Keratinocyte (primary cell): ENCODE measurements around the gene ATP5F1C. TPM values are rescaled to one million over a fixed set of nuclear protein-coding genes. Genes with fewer than 3 reads are reported as not detected.

Experiments used
- DNase-seq: peaks from one replicate; pipeline ENCODE4 v3.0.0-alpha.2; 2011; ENCODE audit warnings: low read depth, missing footprints, low spot score
- FAIRE-seq: peaks from 2 replicates; lab custom pipeline; 2011; peaks lifted over from hg19 to GRCh38; lab: Jason Lieb, UNC
- H2AFZ ChIP-seq: 2 replicates; pipeline ENCODE4 v1.6.0; 2012; ENCODE audit warnings: low read length, control low read depth, inconsistent platforms; ENCODE audit not compliant: control insufficient read depth
- H3K27ac ChIP-seq: 2 replicates; pipeline ENCODE4 v1.5.1; 2011; ENCODE audit warnings: low read length; ENCODE audit not compliant: control insufficient read depth, insufficient read depth
- H3K27me3 ChIP-seq: 3 replicates; pipeline ENCODE4 v1.6.0; 2011; ENCODE audit warnings: low read length; ENCODE audit not compliant: control insufficient read depth, insufficient read depth; ENCODE audit errors: extremely low read depth
- H3K36me3 ChIP-seq, 2 experiments: 2 replicates in 1 of 2; 3 replicates in 1 of 2; pipeline ENCODE4 v1.5.1; 2011; ENCODE audit warnings: low read length in 2 of 2, mild to moderate bottlenecking in 1 of 2; ENCODE audit not compliant: control insufficient read depth in 2 of 2, insufficient read depth in 2 of 2; ENCODE audit errors: extremely low read depth in 1 of 2
- H3K4me1 ChIP-seq: 3 replicates; pipeline ENCODE4 v1.5.1; 2011; ENCODE audit warnings: low read length; ENCODE audit not compliant: control insufficient read depth, insufficient read depth; ENCODE audit errors: extremely low read depth
- H3K4me2 ChIP-seq: 3 replicates; pipeline ENCODE4 v1.6.0; 2011; ENCODE audit warnings: low read depth, low read length; ENCODE audit not compliant: control insufficient read depth, insufficient read depth; ENCODE audit errors: extremely low read depth
- H3K4me3 ChIP-seq, 3 experiments: fragments of 200-600 bp in 1 of 3; sonication (generic) in 1 of 3; 2 replicates in 2 of 3; 3 replicates in 1 of 3; pipeline ENCODE4 v1.5.1; 2011 to 2016; ENCODE audit warnings: low read length in 3 of 3, mild to moderate bottlenecking in 3 of 3, control low read depth in 2 of 3, inconsistent platforms in 1 of 3, low read depth in 1 of 3, mixed read lengths in 1 of 3, mixed run types in 1 of 3, moderate library complexity in 1 of 3; ENCODE audit not compliant: control insufficient read depth in 2 of 3, insufficient read depth in 2 of 3; ENCODE audit errors: extremely low read depth in 1 of 3
- H3K79me2 ChIP-seq: 2 replicates; pipeline ENCODE4 v1.6.0; 2012; ENCODE audit warnings: low read length; ENCODE audit not compliant: control insufficient read depth, insufficient read depth
- H3K9ac ChIP-seq: 3 replicates; pipeline ENCODE4 v1.6.0; 2011; ENCODE audit warnings: low read length; ENCODE audit not compliant: control insufficient read depth, insufficient read depth; ENCODE audit errors: extremely low read depth
- H3K9me1 ChIP-seq: 3 replicates; pipeline ENCODE4 v1.6.0; 2011; ENCODE audit warnings: low read length; ENCODE audit not compliant: control insufficient read depth, insufficient read depth; ENCODE audit errors: extremely low read depth
- H3K9me3 ChIP-seq: 2 replicates; pipeline ENCODE4 v1.5.1; 2012; ENCODE audit warnings: low read depth, low read length; ENCODE audit not compliant: control insufficient read depth
- H4K20me1 ChIP-seq: 3 replicates; pipeline ENCODE4 v1.6.0; 2011; ENCODE audit warnings: low read length; ENCODE audit not compliant: control insufficient read depth, insufficient read depth; ENCODE audit errors: extremely low read depth
- CTCF ChIP-seq, 3 experiments: IDR thresholded peaks in 1 of 3; conservative IDR thresholded peaks in 1 of 3; optimal IDR thresholded peaks in 1 of 3; 2 replicates in 2 of 3; 3 replicates in 1 of 3; pipeline versions ENCODE3 to v1.5.1; 2011; ENCODE audit warnings: low read length in 3 of 3, mild to moderate bottlenecking in 3 of 3, moderate library complexity in 2 of 3, control low read depth in 1 of 3, inconsistent platforms in 1 of 3; ENCODE audit not compliant: insufficient read depth in 2 of 3; ENCODE audit errors: extremely low read depth in 1 of 3
- EZH2 ChIP-seq: IDR thresholded peaks from one replicate; pipeline ENCODE4 v1.6.1; 2012; ENCODE audit warnings: inconsistent platforms, mild to moderate bottlenecking, low read length, moderate library complexity
- dilution Hi-C: fragments of 300-500 bp; cut with MboI; formaldehyde crosslinking; loops from one replicate; pipeline ENCODE4 v1.7.0; 2020; ENCODE audit warnings: low sequenced_read_pairs; ENCODE audit not compliant: extremely low pct_ligation_motif_present
- polyA plus RNA-seq, 5 experiments: library from polyadenylated mRNA; depleted of rRNA in 3 of 5; stranded (reverse) in 3 of 5; stranded (forward) in 1 of 5; unstranded in 1 of 5; fragments of >200 nt; gene quantifications; 1 replicate in 1 of 5; 2 replicates in 3 of 5; 3 replicates in 1 of 5; pipeline versions ENCODE4 v1.2.1 to v1.2.3, GENCODE V29; 2011 to 2012; ENCODE audit warnings: missing spikeins in 2 of 5, low read depth in 1 of 5, low replicate concordance in 1 of 5

Gene ATP5F1C
- polyA plus RNA-seq, 1 donor (not counting 4 experiments of a cell fraction or from before 2014, with no cell fraction given) = 496 TPM

GRCh38 chr10:7855205-7855604 lies 67.2 kb downstream of the ATP5F1C start:
- Histone ChIP-seq H3K27ac (no peak overlapping the region), H2AFZ (no peak overlapping the region), H3K9me3 (no peaks in the 10 kb centered on the region), H3K9ac (no peak overlapping the region), H3K4me3 (no peak overlapping the region), H4K20me1 (no peaks in the 10 kb centered on the region), H3K27me3 (no peaks in the 10 kb centered on the region), H3K79me2 (peaks cover 9% of the 10 kb centered on the region), H3K4me1 (no peaks in the 10 kb centered on the region), H3K36me3 (no peaks in the 10 kb centered on the region), H3K4me2 (no peak overlapping the region), H3K9me1 (no peaks in the 10 kb centered on the region)
- FAIRE-seq (no peak), DNase-seq (no peak)
- TF ChIP-seq EZH2 = no peak
- no peak for TF ChIP-seq CTCF (optimal IDR thresholded peaks at IDR 0.05 in 1 of 3, IDR thresholded peaks at IDR 0.05 in 1 of 3, conservative IDR thresholded peaks at IDR 0.05 in 1 of 3; ENCODE audit: extremely low read depth in 1 of 3, insufficient read depth in 2 of 3, low read length in 3 of 3)
- dilution Hi-C loops = no loop called here

GRCh38 chr10:7856678-7857077 lies 68.7 kb downstream of the ATP5F1C start:
- no peaks in the 10 kb centered on the region for H3K27me3 ChIP-seq
- no peaks in the 10 kb centered on the region for H3K4me1 ChIP-seq
- no peak overlapping the region for H2AFZ ChIP-seq
- dilution Hi-C loops = no loop called here
- H3K4me3 ChIP-seq = no peak overlapping the region
- H4K20me1 ChIP-seq = no peaks in the 10 kb centered on the region
- H3K9ac ChIP-seq = no peak overlapping the region
- TF ChIP-seq CTCF (optimal IDR thresholded peaks at IDR 0.05 in 1 of 3, IDR thresholded peaks at IDR 0.05 in 1 of 3, conservative IDR thresholded peaks at IDR 0.05 in 1 of 3; ENCODE audit: extremely low read depth in 1 of 3, insufficient read depth in 2 of 3, low read length in 3 of 3) = no peak
- no peak overlapping the region for H3K4me2 ChIP-seq
- FAIRE-seq = no peak
- H3K36me3 ChIP-seq = no peaks in the 10 kb centered on the region
- H3K9me1 ChIP-seq = no peaks in the 10 kb centered on the region
- H3K9me3 ChIP-seq = no peaks in the 10 kb centered on the region
- peaks cover 6% of the 10 kb centered on the region for H3K79me2 ChIP-seq
- DNase-seq = no peak
- no peak overlapping the region for H3K27ac ChIP-seq
